H1 (cell line): ENCODE data around the gene TMEM63C.

Source experiments
- CTCF ChIP-seq, 3 experiments: IDR thresholded peaks; 1 replicate in 2 of 3; 2 replicates in 1 of 3; pipeline versions ENCODE4 v1.5.1 to v1.6.1; 2011; ENCODE audit warnings: low read length in 3 of 3, mild to moderate bottlenecking in 3 of 3, inconsistent platforms in 2 of 3, low read depth in 1 of 3, moderate library complexity in 1 of 3; ENCODE audit not compliant: insufficient read depth in 1 of 3; ENCODE audit errors: control extremely low read depth in 1 of 3
- EP300 ChIP-seq, 2 experiments: IDR thresholded peaks; 1 replicate in 1 of 2; 2 replicates in 1 of 2; pipeline ENCODE4 v1.6.1; 2011 to 2012; ENCODE audit warnings: low read depth in 2 of 2, low read length in 2 of 2, mild to moderate bottlenecking in 2 of 2, borderline replicate concordance in 1 of 2, inconsistent platforms in 1 of 2, moderate library complexity in 1 of 2
- RNF2 ChIP-seq: fragments of 200-900, 300-1000 bp; sonication (generic); IDR thresholded peaks from 2 replicates; pipeline ENCODE4 v1.7.1; 2016; ENCODE audit warnings: borderline replicate concordance, low read depth, mild to moderate bottlenecking, antibody characterized with exemption, low read length; ENCODE audit not compliant: poor library complexity, severe bottlenecking; ENCODE audit errors: missing control alignments

- TF ChIP-seq EP300 (IDR thresholded peaks at IDR 0.05; ENCODE audit: borderline replicate concordance in 1 of 2, low read depth in 2 of 2, low read length in 2 of 2), result no peak
- TF ChIP-seq CTCF (IDR thresholded peaks at IDR 0.05; ENCODE audit: control extremely low read depth in 1 of 3, insufficient read depth in 1 of 3, low read depth in 1 of 3, low read length in 3 of 3), result peak; percentile 27 to 49 (median 45)
- no peak for TF ChIP-seq RNF2
Observed at GRCh38 chr14:77290705-77291104, 109.1 kb downstream of the TMEM63C start.
